A549 (cell line): ENCODE data around the gene MBD3L1. TPM values are rescaled to one million over a fixed set of nuclear protein-coding genes. Genes with fewer than 3 reads are reported as not detected.
A peak's percentile ranks its signal among the peaks of the same experiment; 100 is the strongest.

Experiments used
- ATAC-seq, 2 experiments: fragments of 200-7000 bp in 1 of 2; fragments of >200 bp in 1 of 2; cut with Nextera tagmentation in 1 of 2; cut with Tn5 transposase in 1 of 2; 3 replicates each; pipeline versions ENCODE4 v1.8.0 to v1.9.1; 2018 to 2020; ENCODE audit warnings: mild to moderate bottlenecking in 1 of 2, moderate library complexity in 1 of 2
- CTCF ChIA-PET: fragments of 300-600 bp; sonication (Branson Sonifier 250); formaldehyde crosslinking; extraction: SDS; loops from one replicate; lab custom pipeline; 2021; ENCODE audit warnings: antibody characterized with exemption, inconsistent platforms; lab: Yijun Ruan, JAX
- POLR2A ChIA-PET: fragments of 350-600 bp; formaldehyde crosslinking; extraction: SDS; loops from one replicate; lab custom pipeline; 2021; ENCODE audit warnings: antibody characterized with exemption, inconsistent platforms; lab: Yijun Ruan, JAX
- DNase-seq, 2 experiments: peaks; one replicate each; pipeline versions ENCODE4 v3.0.0 to v3.0.0-alpha.2; 2011 to 2016; ENCODE audit warnings: low read depth in 1 of 2, low spot score in 1 of 2
- FAIRE-seq: peaks from 2 replicates; lab custom pipeline; 2011; peaks lifted over from hg19 to GRCh38; lab: Jason Lieb, UNC
- H3K27ac ChIP-seq, 2 experiments: fragments of >200 bp; sonication (Bioruptor Twin); formaldehyde crosslinking; 3 replicates each; pipeline ENCODE4 v1.5.1; 2016 to 2017
- H3K4me1 ChIP-seq: fragments of >200 bp; sonication (Bioruptor Twin); formaldehyde crosslinking; 3 replicates; pipeline ENCODE4 v1.6.1; 2016
- H3K4me2 ChIP-seq: fragments of >200 bp; sonication (Bioruptor Twin); formaldehyde crosslinking; 3 replicates; pipeline ENCODE4 v1.6.1; 2016
- H3K4me3 ChIP-seq: fragments of >200 bp; sonication (Bioruptor Twin); formaldehyde crosslinking; 3 replicates; pipeline ENCODE4 v1.5.1; 2016
- H3K9me3 ChIP-seq: fragments of >200 bp; sonication (Bioruptor Twin); formaldehyde crosslinking; 3 replicates; pipeline ENCODE4 v1.6.1; 2016
- BHLHE40 ChIP-seq: IDR thresholded peaks from 2 replicates; pipeline ENCODE4 v1.6.1; 2012; ENCODE audit warnings: low read depth, low read length, inconsistent platforms
- CBX2 ChIP-seq: fragments of 200-600 bp; sonication (generic); IDR thresholded peaks from 2 replicates; pipeline ENCODE4 v1.6.1; 2016; ENCODE audit warnings: low read depth, mild to moderate bottlenecking, borderline replicate concordance
- CEBPB ChIP-seq, 2 experiments: fragments of >200 bp in 1 of 2; sonication (Bioruptor Twin) in 1 of 2; formaldehyde crosslinking in 1 of 2; IDR thresholded peaks; 2 replicates each; pipeline ENCODE4 v1.6.1; 2012 to 2016
- CHD4 ChIP-seq: fragments of 200-600 bp; sonication (generic); IDR thresholded peaks from 2 replicates; pipeline ENCODE4 v1.6.1; 2016; ENCODE audit warnings: antibody characterized with exemption, mild to moderate bottlenecking, borderline replicate concordance
- EHMT2 ChIP-seq: fragments of 200-600 bp; sonication (generic); IDR thresholded peaks from 2 replicates; pipeline ENCODE4 v1.6.1; 2016; ENCODE audit warnings: antibody characterized with exemption, low read depth, mild to moderate bottlenecking, moderate library complexity
- EP300 ChIP-seq, 2 experiments: fragments of >200 bp; sonication (Bioruptor Twin); formaldehyde crosslinking; IDR thresholded peaks; 2 replicates in 1 of 2; 3 replicates in 1 of 2; pipeline ENCODE4 v1.6.1; 2016 to 2017
- ESRRA ChIP-seq: fragments of 150-350 bp; IDR thresholded peaks from 2 replicates; pipeline ENCODE4 v1.6.1; 2014; ENCODE audit warnings: mild to moderate bottlenecking, low read length, borderline replicate concordance
- FOSL2 ChIP-seq, 2 experiments: fragments of 450-650 bp in 1 of 2; fragments of >200 bp in 1 of 2; sonication (Bioruptor Twin) in 1 of 2; formaldehyde crosslinking; IDR thresholded peaks; 2 replicates each; pipeline versions ENCODE4 v1.5.0 to v1.6.1; 2016 to 2020; ENCODE audit warnings: mild to moderate bottlenecking in 1 of 2, moderate library complexity in 1 of 2
- FOXS1 ChIP-seq: fragments of 250-450 bp; sonication (Bioruptor Pico); IDR thresholded peaks from 2 replicates; pipeline ENCODE4 v1.5.0; 2020; ENCODE audit warnings: mild to moderate bottlenecking, moderate library complexity
- HEYL ChIP-seq: fragments of 250-450 bp; sonication (Bioruptor Pico); IDR thresholded peaks from 2 replicates; pipeline ENCODE4 v1.8.0; 2021; ENCODE audit warnings: mild to moderate bottlenecking, moderate library complexity
- HOXB5 ChIP-seq: fragments of 250-450 bp; sonication (Bioruptor Pico); IDR thresholded peaks from 2 replicates; pipeline ENCODE4 v1.5.0; 2020; ENCODE audit warnings: mild to moderate bottlenecking, moderate library complexity
- JUN ChIP-seq, 2 experiments: fragments of >200 bp; sonication (Bioruptor Twin); formaldehyde crosslinking; IDR thresholded peaks; 2 replicates in 1 of 2; 3 replicates in 1 of 2; pipeline ENCODE4 v1.6.1; 2016 to 2017
- JUNB ChIP-seq: fragments of >200 bp; sonication (Bioruptor Twin); formaldehyde crosslinking; IDR thresholded peaks from 2 replicates; pipeline ENCODE4 v1.6.1; 2016
- KDM1A ChIP-seq: fragments of 200-600 bp; sonication (generic); IDR thresholded peaks from 2 replicates; pipeline ENCODE4 v1.6.1; 2016; ENCODE audit warnings: low read depth, mild to moderate bottlenecking
- MAZ ChIP-seq: fragments of 150-350 bp; IDR thresholded peaks from 2 replicates; pipeline ENCODE4 v1.6.1; 2014; ENCODE audit warnings: antibody characterized with exemption, low read depth, low read length, borderline replicate concordance
- NFE2L2 ChIP-seq: fragments of 150-350 bp; conservative IDR thresholded peaks from 2 replicates; pipeline ENCODE4 v1.6.1; 2014; ENCODE audit warnings: low read length
- POLR2A ChIP-seq: IDR thresholded peaks from 2 replicates; pipeline ENCODE4 v1.6.1; 2012; ENCODE audit warnings: mild to moderate bottlenecking, low read length
- POLR2AphosphoS2 ChIP-seq: conservative IDR thresholded peaks from 2 replicates; pipeline ENCODE4 v1.6.1; 2012; ENCODE audit warnings: low read length, improper control_type of control experiment, inconsistent platforms
- RAD21 ChIP-seq, 2 experiments: fragments of >200 bp in 1 of 2; sonication (Bioruptor Twin) in 1 of 2; formaldehyde crosslinking in 1 of 2; IDR thresholded peaks in 1 of 2; conservative IDR thresholded peaks in 1 of 2; 2 replicates in 1 of 2; 3 replicates in 1 of 2; pipeline ENCODE4 v1.6.1; 2012 to 2018; ENCODE audit warnings: inconsistent platforms in 1 of 2
- RARB ChIP-seq: fragments of 250-450 bp; sonication (Bioruptor Pico); IDR thresholded peaks from 2 replicates; pipeline ENCODE4 v1.8.0; 2021; ENCODE audit warnings: mild to moderate bottlenecking, moderate library complexity
- RCOR1 ChIP-seq: fragments of 150-350 bp; IDR thresholded peaks from 2 replicates; pipeline ENCODE4 v1.6.1; 2014; ENCODE audit warnings: antibody characterized with exemption, low read length, low read depth
- SREBF2 ChIP-seq: fragments of 450-650 bp; IDR thresholded peaks from 2 replicates; pipeline ENCODE4 v1.6.1; 2014; ENCODE audit warnings: mild to moderate bottlenecking, moderate library complexity
- TFCP2L1 ChIP-seq: fragments of 250-450 bp; sonication (Bioruptor Pico); IDR thresholded peaks from 2 replicates; pipeline ENCODE4 v1.5.0; 2021; ENCODE audit warnings: mild to moderate bottlenecking
- ZFP36 ChIP-seq: fragments of 450-650 bp; IDR thresholded peaks from 2 replicates; pipeline ENCODE4 v1.6.1; 2014; ENCODE audit warnings: borderline replicate concordance; ENCODE audit not compliant: partially characterized antibody
- ZSCAN20 ChIP-seq: fragments of 250-450 bp; sonication (Bioruptor Pico); IDR thresholded peaks from 2 replicates; pipeline ENCODE4 v1.8.0; 2022; ENCODE audit warnings: mild to moderate bottlenecking, moderate library complexity
- WGBS: methylation state at CpG from one replicate; pipeline ENCODE4 v1.1.6; 2017; ENCODE audit errors: missing lambda C conversion rate; 5-methylcytosine and 5-hydroxymethylcytosine counted together
- polyA plus RNA-seq, 4 experiments: library from polyadenylated mRNA; depleted of rRNA in 3 of 4; stranded (reverse); fragments of >200 nt; fragmentation: RNase III in 1 of 4; extraction: RNeasy Plus Mini Kit Qiagen cat#74134 plus additional on column Dnase treatment in 1 of 4; gene quantifications; 2 replicates in 3 of 4; 3 replicates in 1 of 4; pipeline ENCODE4 v1.2.3, GENCODE V29; 2011 to 2017
- TF ChIP-seq, protein P1 (sequence below): fragments of 250-450 bp; sonication (Bioruptor Pico); IDR thresholded peaks from 2 replicates; pipeline ENCODE4 v1.5.0; 2021; ENCODE audit warnings: mild to moderate bottlenecking, moderate library complexity, borderline replicate concordance
- TF ChIP-seq, protein P2 (sequence below): IDR thresholded peaks from 2 replicates; pipeline ENCODE4 v1.6.1; 2012
- TF ChIP-seq, protein P3 (sequence below): fragments of 250-450 bp; sonication (Bioruptor Pico); IDR thresholded peaks from 2 replicates; pipeline ENCODE4 v1.5.0; 2020; ENCODE audit warnings: low read depth, mild to moderate bottlenecking, moderate library complexity
- TF ChIP-seq, protein P4 (sequence below): fragments of 200-600 bp; sonication (generic); IDR thresholded peaks from 2 replicates; pipeline ENCODE4 v1.6.1; 2016; ENCODE audit warnings: antibody characterized with exemption, mild to moderate bottlenecking, moderate library complexity

MBD3L1 gene
- polyA plus RNA-seq, 2 of the 4 experiments (the other 2 are of a cell fraction): not detected

DNA sequence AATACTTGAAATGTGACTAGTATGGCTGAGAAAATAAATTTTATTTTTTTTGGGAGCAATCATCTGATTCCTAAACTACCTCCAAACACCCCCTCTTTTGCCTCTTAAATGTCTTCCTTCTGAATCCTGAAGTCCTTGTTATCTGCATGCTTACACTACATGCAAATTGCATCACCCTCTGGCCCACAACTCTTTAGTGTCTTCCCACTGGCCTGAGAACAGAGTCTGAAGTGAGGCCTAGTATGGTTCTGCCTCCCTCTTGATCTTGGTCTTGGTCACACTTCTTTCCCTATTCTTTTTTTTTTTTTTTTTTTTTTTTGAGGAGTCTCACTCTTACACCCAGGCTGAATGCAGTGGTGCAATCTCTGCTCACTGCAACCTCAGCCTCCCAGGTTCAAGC, 4.9 kb upstream of the MBD3L1 start:
- TF ChIP-seq FOXS1 (CRISPR knock-in tag) (no peak), EHMT2 (no peak), BHLHE40 (no peak), ESRRA (no peak), NFE2L2 (no peak), RCOR1 (no peak), POLR2A (no peak), RAD21 (conservative IDR thresholded peaks at IDR 0.05 in 1 of 2, IDR thresholded peaks at IDR 0.05 in 1 of 2) (no peak), CHD4 (no peak), SREBF2 (no peak), JUN (IDR thresholded peaks at IDR 0.05) (no peak), CBX2 (no peak), JUNB (no peak), KDM1A (no peak), FOSL2 (IDR thresholded peaks at IDR 0.05) (no peak), FOSL2 (CRISPR knock-in tag; IDR thresholded peaks at IDR 0.05) (no peak)
- no peaks in the 10 kb centered on the region for H3K9me3 ChIP-seq
- no peak overlapping the region for H3K4me3 ChIP-seq
- POLR2A ChIA-PET: interaction anchor here (0.6 kb wide), 1 partner anchor 162 kb away, joined by 3 read pairs; no protein-coding TSS in a partner anchor
- CTCF ChIA-PET: interaction anchor here (1.6 kb wide), 1 partner anchor 172 kb away, joined by 3 read pairs; no protein-coding TSS in a partner anchor
- H3K4me1 ChIP-seq: peaks cover 4% of the 10 kb centered on the region; the same call in 1 of the 3 replicates
- no peak overlapping the region for H3K27ac ChIP-seq
- ATAC-seq (no peak), DNase-seq (no peak), FAIRE-seq (no peak)
- no peak overlapping the region for H3K4me2 ChIP-seq

DNA sequence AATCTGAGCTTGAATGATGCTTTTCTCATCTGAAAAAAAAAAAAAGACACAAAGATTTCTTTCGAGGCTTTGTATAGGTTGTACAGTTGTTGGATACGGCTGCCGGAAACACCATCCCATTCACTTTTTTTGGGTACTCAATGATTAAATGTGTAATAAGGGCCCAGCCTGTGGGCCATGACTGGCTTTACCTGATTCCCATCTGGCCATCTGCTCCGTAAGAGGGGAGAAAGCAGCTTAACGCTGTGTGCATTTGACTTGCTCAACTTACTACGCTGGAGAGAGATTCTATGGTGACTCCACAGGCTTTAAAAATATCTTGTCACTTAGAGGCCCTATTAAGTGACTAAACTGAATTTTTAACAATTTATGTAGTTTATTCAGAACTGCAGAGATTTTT, 804 bp upstream of the MBD3L1 start:
- H3K27ac ChIP-seq: peak overlapping the region; percentile 99
- ChIA-PET CTCF (interaction anchor here (0.6 kb wide), 1 partner anchor 16 kb away, joined by 3 read pairs; no protein-coding TSS in a partner anchor), POLR2A (interaction anchor here (1.3 kb wide), 1 partner anchor 222 kb away, joined by 3 read pairs; no protein-coding TSS in a partner anchor)
- TF ChIP-seq RAD21 (conservative IDR thresholded peaks at IDR 0.05 in 1 of 2, IDR thresholded peaks at IDR 0.05 in 1 of 2): no peak
- TF ChIP-seq, protein P1, sequence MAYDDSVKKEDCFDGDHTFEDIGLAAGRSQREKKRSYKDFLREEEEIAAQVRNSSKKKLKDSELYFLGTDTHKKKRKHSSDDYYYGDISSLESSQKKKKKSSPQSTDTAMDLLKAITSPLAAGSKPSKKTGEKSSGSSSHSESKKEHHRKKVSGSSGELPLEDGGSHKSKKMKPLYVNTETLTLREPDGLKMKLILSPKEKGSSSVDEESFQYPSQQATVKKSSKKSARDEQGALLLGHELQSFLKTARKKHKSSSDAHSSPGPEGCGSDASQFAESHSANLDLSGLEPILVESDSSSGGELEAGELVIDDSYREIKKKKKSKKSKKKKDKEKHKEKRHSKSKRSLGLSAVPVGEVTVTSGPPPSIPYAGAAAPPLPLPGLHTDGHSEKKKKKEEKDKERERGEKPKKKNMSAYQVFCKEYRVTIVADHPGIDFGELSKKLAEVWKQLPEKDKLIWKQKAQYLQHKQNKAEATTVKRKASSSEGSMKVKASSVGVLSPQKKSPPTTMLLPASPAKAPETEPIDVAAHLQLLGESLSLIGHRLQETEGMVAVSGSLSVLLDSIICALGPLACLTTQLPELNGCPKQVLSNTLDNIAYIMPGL (CRISPR knock-in tag): no peak
- no peak for TF ChIP-seq ZFP36
- TF ChIP-seq CEBPB (IDR thresholded peaks at IDR 0.05): no peak
- TF ChIP-seq KDM1A: no peak
- TF ChIP-seq JUNB: no peak
- no peak for TF ChIP-seq HEYL (CRISPR knock-in tag)
- TF ChIP-seq MAZ: no peak
- no peak for TF ChIP-seq EHMT2
- TF ChIP-seq POLR2AphosphoS2: no peak
- TF ChIP-seq EP300 (IDR thresholded peaks at IDR 0.05): no peak
- no peak for TF ChIP-seq BHLHE40
- no peak for TF ChIP-seq RCOR1
- TF ChIP-seq, protein P2, sequence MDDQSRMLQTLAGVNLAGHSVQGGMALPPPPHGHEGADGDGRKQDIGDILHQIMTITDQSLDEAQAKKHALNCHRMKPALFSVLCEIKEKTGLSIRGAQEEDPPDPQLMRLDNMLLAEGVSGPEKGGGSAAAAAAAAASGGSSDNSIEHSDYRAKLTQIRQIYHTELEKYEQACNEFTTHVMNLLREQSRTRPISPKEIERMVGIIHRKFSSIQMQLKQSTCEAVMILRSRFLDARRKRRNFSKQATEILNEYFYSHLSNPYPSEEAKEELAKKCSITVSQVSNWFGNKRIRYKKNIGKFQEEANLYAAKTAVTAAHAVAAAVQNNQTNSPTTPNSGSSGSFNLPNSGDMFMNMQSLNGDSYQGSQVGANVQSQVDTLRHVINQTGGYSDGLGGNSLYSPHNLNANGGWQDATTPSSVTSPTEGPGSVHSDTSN: no peak
- TF ChIP-seq ZSCAN20 (CRISPR knock-in tag): no peak
- no peak for TF ChIP-seq TFCP2L1 (CRISPR knock-in tag)
- no peak for TF ChIP-seq HOXB5 (CRISPR knock-in tag)
- no peak for TF ChIP-seq RARB (CRISPR knock-in tag)
- TF ChIP-seq, protein P3, sequence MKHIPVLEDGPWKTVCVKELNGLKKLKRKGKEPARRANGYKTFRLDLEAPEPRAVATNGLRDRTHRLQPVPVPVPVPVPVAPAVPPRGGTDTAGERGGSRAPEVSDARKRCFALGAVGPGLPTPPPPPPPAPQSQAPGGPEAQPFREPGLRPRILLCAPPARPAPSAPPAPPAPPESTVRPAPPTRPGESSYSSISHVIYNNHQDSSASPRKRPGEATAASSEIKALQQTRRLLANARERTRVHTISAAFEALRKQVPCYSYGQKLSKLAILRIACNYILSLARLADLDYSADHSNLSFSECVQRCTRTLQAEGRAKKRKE (CRISPR knock-in tag): no peak
- TF ChIP-seq, protein P4, sequence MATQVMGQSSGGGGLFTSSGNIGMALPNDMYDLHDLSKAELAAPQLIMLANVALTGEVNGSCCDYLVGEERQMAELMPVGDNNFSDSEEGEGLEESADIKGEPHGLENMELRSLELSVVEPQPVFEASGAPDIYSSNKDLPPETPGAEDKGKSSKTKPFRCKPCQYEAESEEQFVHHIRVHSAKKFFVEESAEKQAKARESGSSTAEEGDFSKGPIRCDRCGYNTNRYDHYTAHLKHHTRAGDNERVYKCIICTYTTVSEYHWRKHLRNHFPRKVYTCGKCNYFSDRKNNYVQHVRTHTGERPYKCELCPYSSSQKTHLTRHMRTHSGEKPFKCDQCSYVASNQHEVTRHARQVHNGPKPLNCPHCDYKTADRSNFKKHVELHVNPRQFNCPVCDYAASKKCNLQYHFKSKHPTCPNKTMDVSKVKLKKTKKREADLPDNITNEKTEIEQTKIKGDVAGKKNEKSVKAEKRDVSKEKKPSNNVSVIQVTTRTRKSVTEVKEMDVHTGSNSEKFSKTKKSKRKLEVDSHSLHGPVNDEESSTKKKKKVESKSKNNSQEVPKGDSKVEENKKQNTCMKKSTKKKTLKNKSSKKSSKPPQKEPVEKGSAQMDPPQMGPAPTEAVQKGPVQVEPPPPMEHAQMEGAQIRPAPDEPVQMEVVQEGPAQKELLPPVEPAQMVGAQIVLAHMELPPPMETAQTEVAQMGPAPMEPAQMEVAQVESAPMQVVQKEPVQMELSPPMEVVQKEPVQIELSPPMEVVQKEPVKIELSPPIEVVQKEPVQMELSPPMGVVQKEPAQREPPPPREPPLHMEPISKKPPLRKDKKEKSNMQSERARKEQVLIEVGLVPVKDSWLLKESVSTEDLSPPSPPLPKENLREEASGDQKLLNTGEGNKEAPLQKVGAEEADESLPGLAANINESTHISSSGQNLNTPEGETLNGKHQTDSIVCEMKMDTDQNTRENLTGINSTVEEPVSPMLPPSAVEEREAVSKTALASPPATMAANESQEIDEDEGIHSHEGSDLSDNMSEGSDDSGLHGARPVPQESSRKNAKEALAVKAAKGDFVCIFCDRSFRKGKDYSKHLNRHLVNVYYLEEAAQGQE: no peak
- FAIRE-seq: no peak
- H3K4me1 ChIP-seq: peaks cover 4% of the 10 kb centered on the region; the same call in 1 of the 3 replicates
- WGBS: 86% methylated on average over 6 of the region's 6 CpGs
- H3K4me3 ChIP-seq: peak overlapping the region; percentile 85
- no peak for ATAC-seq
- peak overlapping the region; percentile 92 for H3K4me2 ChIP-seq
- peaks cover 2% of the 10 kb centered on the region; the same call in 2 of the 3 replicates for H3K9me3 ChIP-seq
- no peak for DNase-seq
